ENCODE data around the gene PLA2G12B. TPM values are rescaled to one million over a fixed set of nuclear protein-coding genes. Genes with fewer than 3 reads are reported as not detected.

The PLA2G12B gene
- total and polyA plus RNA-seq, 2 of the 8 experiments (the other 6 are each of a cell fraction or from before 2014, with no cell fraction given) = not detected

GRCh38 chr10:72925951-72926465, 28.6 kb downstream of the PLA2G12B start:
- H2AK5ac ChIP-seq (ENCODE audit: low read depth, low read length) = no peak overlapping the region
- H3K23ac ChIP-seq (ENCODE audit: insufficient read length) = no peak overlapping the region
- H2AFZ ChIP-seq (ENCODE audit: low read length) = no peak overlapping the region
- H3K4ac ChIP-seq (replicated peaks; ENCODE audit: insufficient read length, low read depth, low read length) = no peak overlapping the region
- no peak for DNase-seq (ENCODE audit: low read depth in 1 of 2, low spot score in 2 of 2)
- H3K4me1 ChIP-seq (replicated peaks in 1 of 4; ENCODE audit: control insufficient read depth in 3 of 4, insufficient read depth in 4 of 4, low read length in 3 of 4) = no peaks in the 10 kb centered on the region
- ChIA-PET CTCF (ENCODE audit: partially characterized antibody) (interaction anchor here (0.7 to 1.7 kb wide), 4 partner anchors 13 to 945 kb away, joined by 3 to 7 read pairs (median 4); no protein-coding TSS in a partner anchor), POLR2A (ENCODE audit: partially characterized antibody) (interaction anchor here (0.9 to 1.1 kb wide), 2 partner anchors 11 to 34 kb away, joined by 3 read pairs; no protein-coding TSS in a partner anchor)
- no peak overlapping the region for H4K5ac ChIP-seq (ENCODE audit: insufficient read length, low read depth, low read length)
- no peak overlapping the region for H4K8ac ChIP-seq (ENCODE audit: extremely low read depth, insufficient read depth, low read length)
- H3K18ac ChIP-seq (ENCODE audit: extremely low read depth, low read length) = no peak overlapping the region
- H2BK5ac ChIP-seq (ENCODE audit: low read depth, low read length) = no peak overlapping the region
- no peak overlapping the region for H3K14ac ChIP-seq (ENCODE audit: insufficient read length)
- no peaks in the 10 kb centered on the region for H3K79me2 ChIP-seq (ENCODE audit: control insufficient read depth in 1 of 2, insufficient read depth in 2 of 2, low read length in 2 of 2)
- H3K4me2 ChIP-seq (ENCODE audit: insufficient read depth in 1 of 2, low read depth in 2 of 2, low read length in 2 of 2) = no peak overlapping the region
- H3K56ac ChIP-seq (replicated peaks; ENCODE audit: insufficient read length, low read depth, low read length) = no peak overlapping the region
- H2BK12ac ChIP-seq (ENCODE audit: low read depth, low read length) = no peak overlapping the region
- H3K4me3 ChIP-seq (ENCODE audit: extremely low read depth in 1 of 4, insufficient read depth in 2 of 4, low read depth in 3 of 4, low read length in 4 of 4) = no peak overlapping the region
- H3K9me3 ChIP-seq (ENCODE audit: insufficient read depth in 2 of 2, low read depth in 1 of 2, low read length in 1 of 2) = peaks cover under 1 to 3% of the 10 kb centered on the region in 2 experiments; a peak in 2 of 4 replicates
- H4K20me1 ChIP-seq (replicated peaks in 1 of 2; ENCODE audit: control insufficient read depth in 1 of 2, insufficient read depth in 2 of 2, low read length in 2 of 2) = no peaks in the 10 kb centered on the region
- TF ChIP-seq RFX5 (IDR thresholded peaks at IDR 0.05; ENCODE audit: borderline replicate concordance, low read depth, low read length) (no peak), GTF2F1 (IDR thresholded peaks at IDR 0.05; ENCODE audit: borderline replicate concordance, low read depth, low read length) (no peak), SP4 (IDR thresholded peaks at IDR 0.05; ENCODE audit: low read length) (no peak), ASH2L (IDR thresholded peaks at IDR 0.05; ENCODE audit: low read length) (no peak), CBX5 (IDR thresholded peaks at IDR 0.05; ENCODE audit: low read depth, low read length) (no peak), HDAC6 (IDR thresholded peaks at IDR 0.05; ENCODE audit: low read depth, low read length) (no peak), RXRA (IDR thresholded peaks at IDR 0.05; ENCODE audit: insufficient read depth, low read depth, low read length) (no peak), TEAD4 (IDR thresholded peaks at IDR 0.05; ENCODE audit: low read depth, low read length) (no peak), KDM4A (IDR thresholded peaks at IDR 0.05; ENCODE audit: low read depth, low read length, severe bottlenecking) (no peak), MAX (IDR thresholded peaks at IDR 0.05) (no peak), CTBP2 (IDR thresholded peaks at IDR 0.05; ENCODE audit: borderline replicate concordance, insufficient read depth, insufficient read length, low read length) (no peak), TBP (IDR thresholded peaks at IDR 0.05; ENCODE audit: low read depth, low read length) (no peak)
- TF ChIP-seq, protein P1, sequence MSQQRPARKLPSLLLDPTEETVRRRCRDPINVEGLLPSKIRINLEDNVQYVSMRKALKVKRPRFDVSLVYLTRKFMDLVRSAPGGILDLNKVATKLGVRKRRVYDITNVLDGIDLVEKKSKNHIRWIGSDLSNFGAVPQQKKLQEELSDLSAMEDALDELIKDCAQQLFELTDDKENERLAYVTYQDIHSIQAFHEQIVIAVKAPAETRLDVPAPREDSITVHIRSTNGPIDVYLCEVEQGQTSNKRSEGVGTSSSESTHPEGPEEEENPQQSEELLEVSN (IDR thresholded peaks at IDR 0.05) = no peak
- H2BK20ac ChIP-seq (ENCODE audit: low read length) = no peak overlapping the region
- 83% methylated on average over 3 of the region's 3 CpGs; no CpG with 5 or more reads in 1 of the 2 experiments for WGBS, 2 experiments (ENCODE audit: extremely low coverage in 1 of 2, insufficient coverage in 1 of 2, insufficient read length in 1 of 2, insufficient replicate concordance in 2 of 2, low coverage in 1 of 2, low lambda C conversion rate in 2 of 2, missing lambda C conversion rate in 1 of 2)
- H2BK120ac ChIP-seq (replicated peaks; ENCODE audit: low read depth, low read length) = no peak overlapping the region
- H4K91ac ChIP-seq (replicated peaks; ENCODE audit: insufficient read length, low read length) = no peak overlapping the region
- no peak overlapping the region for H3K27ac ChIP-seq (ENCODE audit: low read depth, low read length)
- no peaks in the 10 kb centered on the region for H3K27me3 ChIP-seq (replicated peaks in 1 of 4; ENCODE audit: control insufficient read depth in 3 of 4, extremely low read depth in 1 of 4, insufficient read depth in 3 of 4, low read length in 3 of 4)
- no peaks in the 10 kb centered on the region for H3K36me3 ChIP-seq (ENCODE audit: control insufficient read depth in 2 of 4, insufficient read depth in 4 of 4, low read length in 3 of 4)
- no peak overlapping the region for H2BK15ac ChIP-seq (ENCODE audit: low read length)
- H3K9ac ChIP-seq (replicated peaks in 1 of 4; ENCODE audit: extremely low read depth in 1 of 4, low read depth in 3 of 4, low read length in 3 of 4) = no peak overlapping the region
- H3K79me1 ChIP-seq (ENCODE audit: low read depth, low read length) = no peaks in the 10 kb centered on the region
- no peak for FAIRE-seq
- no peaks in the 10 kb centered on the region for H3K23me2 ChIP-seq (ENCODE audit: low read depth, low read length)

Measured in H1 (cell line).